ENCODE measurements around the gene EPHB2. TPM values are rescaled to one million over a fixed set of nuclear protein-coding genes. Genes with fewer than 3 reads are reported as not detected.

Gene EPHB2
- total RNA-seq, 1 experiment from 2014 or later, result 18.5 TPM

GRCh38 chr1:22855668-22856606 is 145.3 kb downstream of the EPHB2 start (continued):
- TF ChIP-seq ATF2 (CRISPR knock-in tag; IDR thresholded peaks at IDR 0.05; ENCODE audit: borderline replicate concordance, low read depth), result no peak
- no peak for TF ChIP-seq ZNF425 (CRISPR knock-in tag; conservative IDR thresholded peaks at IDR 0.05)

GRCh38 chr1:22857661-22858060 is 147.0 kb downstream of the EPHB2 start:
- ChIA-PET POLR2A (no interaction called here), CTCF (interaction anchor here (0.6 kb wide), 1 partner anchor 100 kb away, joined by 4 read pairs; no protein-coding TSS in a partner anchor)
- DNase-seq (ENCODE audit: low spot score), result no peak
- Mint-ChIP-seq H3K4me3 (no peak overlapping the region), H3K27ac (no peak overlapping the region), H3K36me3 (no peaks in the 10 kb centered on the region), H3K27me3 (ENCODE audit: low read depth) (no peaks in the 10 kb centered on the region; the same call in 1 of the 2 replicates), H3K4me1 (peaks cover 15% of the 10 kb centered on the region), H3K9me3 (no peaks in the 10 kb centered on the region)
- ATAC-seq, result no peak
- TF ChIP-seq AFF4 (CRISPR knock-in tag; IDR thresholded peaks at IDR 0.05; ENCODE audit: borderline replicate concordance), result no peak
- no peak for TF ChIP-seq RELA (CRISPR knock-in tag; IDR thresholded peaks at IDR 0.05; ENCODE audit: borderline replicate concordance)
- no peak for TF ChIP-seq ATF2 (CRISPR knock-in tag; IDR thresholded peaks at IDR 0.05; ENCODE audit: borderline replicate concordance, low read depth)
- TF ChIP-seq ZNF396 (CRISPR knock-in tag; IDR thresholded peaks at IDR 0.05; ENCODE audit: borderline replicate concordance), result no peak
- TF ChIP-seq ARID4B (CRISPR knock-in tag; IDR thresholded peaks at IDR 0.05; ENCODE audit: borderline replicate concordance), result no peak
- TF ChIP-seq TP53 (CRISPR knock-in tag; IDR thresholded peaks at IDR 0.05), result no peak
